GM18498 (cell line): ENCODE measurements around the gene COPS7A.

Experiments
- ATAC-seq: cut with Tn5 transposase; IDR thresholded peaks from one replicate; pipeline ENCODE4 v1.9.1; 2021; ENCODE audit warnings: mild to moderate bottlenecking, moderate library complexity; ENCODE audit not compliant: unreplicated experiment

The COPS7A gene

GRCh38 chr12:6723607-6724408 is at the start of gene COPS7A:
COPS7A (plus strand) TSS chr12:6724046; CDS start chr12:6724657, 611 bp downstream.
- peak; percentile 92 for ATAC-seq

- no peak for ATAC-seq
Measured at GRCh38 chr12:6676962-6677361, 46.9 kb upstream of the COPS7A start.

GRCh38 chr12:6684609-6685008 is 39.2 kb upstream of the COPS7A start:
- no peak for ATAC-seq

GRCh38 chr12:6685814-6686213 is 38.0 kb upstream of the COPS7A start:
- no peak for ATAC-seq

- no peak for ATAC-seq
Measured at GRCh38 chr12:6688543-6688998, 35.3 kb upstream of the COPS7A start.

GRCh38 chr12:6688999-6689882 is 34.6 kb upstream of the COPS7A start, which contains the start of gene ZNF384:
ZNF384 (minus strand) TSS chr12:6689375; CDS start chr12:6679520, 9,855 bp downstream.
- ATAC-seq, result peak; percentile 82

GRCh38 chr12:6691473-6691872 is 32.4 kb upstream of the COPS7A start:
- no peak for ATAC-seq

- ATAC-seq, result no peak
Measured at GRCh38 chr12:6692888-6693287, 31.0 kb upstream of the COPS7A start.

GRCh38 chr12:6693832-6694355 is 30.0 kb upstream of the COPS7A start:
- no peak for ATAC-seq

- ATAC-seq, result no peak
Measured at GRCh38 chr12:6694701-6695100, 29.1 kb upstream of the COPS7A start.

- no peak for ATAC-seq
Measured at GRCh38 chr12:6695313-6696045, 28.4 kb upstream of the COPS7A start.

GRCh38 chr12:6696690-6697583 is 26.9 kb upstream of the COPS7A start:
- ATAC-seq, result no peak

- ATAC-seq, result no peak
Measured at GRCh38 chr12:6697584-6698351, 26.1 kb upstream of the COPS7A start.

- ATAC-seq, result no peak
Measured at GRCh38 chr12:6698352-6699046, 25.3 kb upstream of the COPS7A start.

- no peak for ATAC-seq
Measured at GRCh38 chr12:6699259-6699988, 24.4 kb upstream of the COPS7A start.

GRCh38 chr12:6699989-6700645 is 23.7 kb upstream of the COPS7A start:
- no peak for ATAC-seq

- ATAC-seq, result no peak
Measured at GRCh38 chr12:6700646-6701051, 23.2 kb upstream of the COPS7A start, which contains the start of gene PIANP. PIANP (minus strand) TSS chr12:6700815; CDS start chr12:6698061, 2,754 bp downstream.
